Body of pancreas (tissue), 4 donors: ENCODE measurements around the gene KRT86. TPM values are rescaled to one million over a fixed set of nuclear protein-coding genes. Genes with fewer than 3 reads are reported as not detected.

Experiments
- ATAC-seq: fragments of 150-250 bp; one replicate; pipeline ENCODE4 v1.9.1; 2016
- DNase-seq, 4 donors: peaks; one replicate each; pipeline ENCODE4 v3.0.0-alpha.2; 2019
- H3K27ac ChIP-seq, 4 donors: fragments of 200-600 bp; sonication (generic); 1 replicate in 3 of 4; 2 replicates in 1 of 4; pipeline versions ENCODE4 v1.5.1 to v1.6.1; 2016 to 2019; ENCODE audit warnings: mild to moderate bottlenecking in 1 of 4, mixed read lengths in 1 of 4, moderate library complexity in 1 of 4
- H3K27me3 ChIP-seq, 2 donors: fragments of 200-600 bp; sonication (generic); one replicate each; pipeline ENCODE4 v1.6.0; 2016; ENCODE audit warnings: mild to moderate bottlenecking in 1 of 2
- H3K36me3 ChIP-seq, 2 donors: fragments of 200-600 bp; sonication (generic); replicated peaks in 1 of 2; 2 replicates each; pipeline ENCODE4 v1.5.1; 2016; ENCODE audit warnings: low read depth in 2 of 2; ENCODE audit not compliant: insufficient read depth in 1 of 2
- H3K4me1 ChIP-seq: fragments of 200-600 bp; sonication (generic); one replicate; pipeline ENCODE4 v1.6.0; 2016
- H3K4me3 ChIP-seq, 2 donors: fragments of 200-600 bp; sonication (generic); 1 replicate in 1 of 2; 2 replicates in 1 of 2; pipeline ENCODE4 v1.5.1; 2016 to 2019
- H3K9me3 ChIP-seq, 3 donors: fragments of 200-600 bp; sonication (generic); 1 replicate in 2 of 3; 2 replicates in 1 of 3; pipeline ENCODE4 v1.5.1; 2016
- CTCF ChIP-seq, 7 experiments: fragments of 450-650 bp in 4 of 7; fragments of 200-600 bp in 3 of 7; sonication (generic) in 3 of 7; IDR thresholded peaks; one replicate each; pipeline ENCODE4 v1.5.1; 2016 to 2019; ENCODE audit warnings: antibody characterized with exemption in 7 of 7
- POLR2A ChIP-seq, 3 donors: fragments of 450-650 bp; IDR thresholded peaks; one replicate each; pipeline ENCODE4 v1.6.1; 2016; ENCODE audit warnings: antibody characterized with exemption in 3 of 3, mild to moderate bottlenecking in 2 of 3
- WGBS, 2 donors: methylation state at CpG; one replicate each; pipeline ENCODE4 v1.1.5; 2017; 5-methylcytosine and 5-hydroxymethylcytosine counted together
- intact Hi-C: fragments of 100-400 bp; cut with DNase I; formaldehyde crosslinking; loops from one replicate; pipeline ENCODE4 v1.15.1; 2023
- total RNA-seq, 2 donors: library from RNA; depleted of rRNA; stranded (reverse); fragments of >200 nt; gene quantifications; one replicate each; pipeline ENCODE4 v1.1.0, GENCODE V29; 2016

Gene KRT86
- total RNA-seq, 2 donors from 2014 or later, result 1.8 to 8.6 TPM

GRCh38 chr12:52243259-52243855, 31.1 kb upstream of the KRT86 start:
- intact Hi-C loops, result no loop called here
- TF ChIP-seq CTCF (IDR thresholded peaks at IDR 0.05) (no peak), POLR2A (IDR thresholded peaks at IDR 0.05) (no peak)
- WGBS, 2 donors, result 59 to 61% methylated on average over 5 of the region's 5 CpGs
- Histone ChIP-seq H3K27ac (peak overlapping the region; percentile 92 to 99 (median 95)), H3K27me3 (no peaks in the 10 kb centered on the region), H3K4me1 (peaks cover 74% of the 10 kb centered on the region), H3K9me3 (no peaks in the 10 kb centered on the region), H3K36me3 (no peaks in the 10 kb centered on the region), H3K4me3 (no peak overlapping the region)
- ATAC-seq (no peak), DNase-seq (peak in 3 of 4 donors; percentile 45 to 57 (median 52))

GRCh38 chr12:52243856-52244614, 30.4 kb upstream of the KRT86 start:
- Histone ChIP-seq H3K27me3 (no peaks in the 10 kb centered on the region), H3K9me3 (no peaks in the 10 kb centered on the region), H3K27ac (peak overlapping the region; percentile 92 to 99 (median 95)), H3K36me3 (no peaks in the 10 kb centered on the region), H3K4me1 (peaks cover 77% of the 10 kb centered on the region), H3K4me3 (no peak overlapping the region)
- TF ChIP-seq POLR2A (IDR thresholded peaks at IDR 0.05) (peak; percentile 65 to 74 (median 69)), CTCF (IDR thresholded peaks at IDR 0.05) (no peak)
- WGBS, 2 donors, result 26% methylated on average over 8 to 12 of the region's 12 CpGs
- DNase-seq, result peak; percentile 94 to 98 (median 96)
- intact Hi-C loops, result no loop called here
- peak; percentile 72 for ATAC-seq

- Histone ChIP-seq H3K9me3 (no peaks in the 10 kb centered on the region), H3K36me3 (no peaks in the 10 kb centered on the region), H3K4me1 (peaks cover 77% of the 10 kb centered on the region), H3K27ac (peak overlapping the region; percentile 92 to 99 (median 95)), H3K4me3 (no peak overlapping the region), H3K27me3 (no peaks in the 10 kb centered on the region)
- DNase-seq (peak in 3 of 4 donors; percentile 46 to 63 (median 58)), ATAC-seq (no peak)
- intact Hi-C loops, result no loop called here
- 61 to 85% methylated on average over 3 of the region's 3 CpGs for WGBS, 2 donors
- TF ChIP-seq POLR2A (IDR thresholded peaks at IDR 0.05) (no peak), CTCF (IDR thresholded peaks at IDR 0.05) (no peak)
Measured at GRCh38 chr12:52244615-52244994, 29.8 kb upstream of the KRT86 start.

GRCh38 chr12:52245259-52245961, 29.0 kb upstream of the KRT86 start:
- ATAC-seq (no peak), DNase-seq (peak; percentile 75 to 80 (median 76))
- intact Hi-C loops, result no loop called here
- Histone ChIP-seq H3K27me3 (no peaks in the 10 kb centered on the region), H3K27ac (peak overlapping the region; percentile 92 to 99 (median 95)), H3K36me3 (no peaks in the 10 kb centered on the region), H3K4me3 (no peak overlapping the region), H3K9me3 (no peaks in the 10 kb centered on the region), H3K4me1 (peaks cover 81% of the 10 kb centered on the region)
- WGBS, 2 donors, result 78 to 79% methylated on average over 6 to 15 of the region's 20 CpGs
- no peak for TF ChIP-seq CTCF (IDR thresholded peaks at IDR 0.05)
- peak in 2 of 3 donors; percentile 21 to 31 for TF ChIP-seq POLR2A (IDR thresholded peaks at IDR 0.05)
